Measurements from ENCODE around the gene SEBOX.

GRCh38 chr17:28344011-28344410 is 21.0 kb downstream of the SEBOX start:
- TF ChIP-seq CTCF (conservative IDR thresholded peaks at IDR 0.05; ENCODE audit: low read depth, low read length) (no peak), EZH2 (IDR thresholded peaks at IDR 0.05; ENCODE audit: low read length, unreplicated experiment) (no peak), EZH2phosphoT487 (IDR thresholded peaks at IDR 0.05; ENCODE audit: borderline replicate concordance, low read length) (no peak)
